Endothelial cell of umbilical vein (primary cell): ENCODE results near the gene RAB25. TPM values are rescaled to one million over a fixed set of nuclear protein-coding genes. Genes with fewer than 3 reads are reported as not detected.

Experiments used
- BruUV-seq: library from RNA; stranded (reverse); fragments of 400-500 nt; replicated peaks from 2 replicates; lab custom pipeline; 2021; lab: Mats Ljungman, UMichigan
- CTCF ChIA-PET: fragments of 300-600, 350-600 bp; sonication (Branson Sonifier 250); formaldehyde crosslinking; loops from one replicate; lab custom pipeline; 2021; ENCODE audit warnings: antibody characterized with exemption, inconsistent platforms; lab: Charles Lee
- POLR2A ChIA-PET: fragments of 300-600, 350-600 bp; sonication (Branson Sonifier 250); formaldehyde crosslinking; loops from one replicate; lab custom pipeline; 2021; ENCODE audit warnings: antibody characterized with exemption, inconsistent platforms; lab: Charles Lee
- DNase-seq: peaks from one replicate; pipeline ENCODE4 v3.0.0-alpha.2; 2011; ENCODE audit warnings: low read depth, low spot score
- FAIRE-seq: peaks from 2 replicates; lab custom pipeline; 2011; peaks lifted over from hg19 to GRCh38; lab: Jason Lieb, UNC
- H2AFZ ChIP-seq: 2 replicates; pipeline ENCODE4 v1.6.0; 2012; ENCODE audit warnings: low read depth, low read length, control low read depth, inconsistent platforms
- H3K27ac ChIP-seq: 2 replicates; pipeline ENCODE4 v1.5.1; 2011; ENCODE audit warnings: low read depth, mild to moderate bottlenecking, control low read depth, low read length, moderate library complexity; ENCODE audit not compliant: insufficient read depth
- H3K27me3 ChIP-seq, 2 experiments: 2 replicates each; pipeline versions ENCODE4 v1.6.0 to v1.6.1; 2011; ENCODE audit warnings: low read length in 2 of 2, mixed read lengths in 1 of 2; ENCODE audit not compliant: control insufficient read depth in 2 of 2, insufficient read depth in 2 of 2
- H3K36me3 ChIP-seq, 2 experiments: 2 replicates in 1 of 2; 3 replicates in 1 of 2; pipeline ENCODE4 v1.5.1; 2011; ENCODE audit warnings: low read length in 2 of 2, mild to moderate bottlenecking in 1 of 2, moderate library complexity in 1 of 2; ENCODE audit not compliant: control insufficient read depth in 2 of 2, insufficient read depth in 2 of 2; ENCODE audit errors: extremely low read depth in 1 of 2
- H3K4me1 ChIP-seq: 3 replicates; pipeline ENCODE4 v1.5.1; 2011; ENCODE audit warnings: mild to moderate bottlenecking, low read length; ENCODE audit not compliant: control insufficient read depth, insufficient read depth; ENCODE audit errors: extremely low read depth
- H3K4me2 ChIP-seq: 2 replicates; pipeline ENCODE4 v1.6.1; 2011; ENCODE audit warnings: low read length, control low read depth, mixed read lengths; ENCODE audit not compliant: insufficient read depth
- H3K4me3 ChIP-seq, 3 experiments: fragments of 200-600 bp in 1 of 3; sonication (generic), shearing (Covaris generic) in 1 of 3; replicated peaks in 1 of 3; 2 replicates each; pipeline ENCODE4 v1.5.1; 2011 to 2016; ENCODE audit warnings: control low read depth in 3 of 3, low read length in 3 of 3, mild to moderate bottlenecking in 2 of 3, inconsistent platforms in 1 of 3, low read depth in 1 of 3, moderate library complexity in 1 of 3; ENCODE audit not compliant: insufficient read depth in 1 of 3
- H3K79me2 ChIP-seq: 2 replicates; pipeline ENCODE4 v1.6.0; 2012; ENCODE audit warnings: low read length, inconsistent platforms; ENCODE audit not compliant: control insufficient read depth, insufficient read depth
- H3K9ac ChIP-seq: replicated peaks from 2 replicates; pipeline ENCODE3; 2011; ENCODE audit warnings: low read length, control low read depth; ENCODE audit not compliant: insufficient read depth; ENCODE audit errors: extremely low read depth
- H3K9me1 ChIP-seq: replicated peaks from 3 replicates; pipeline ENCODE4 v1.6.0; 2011; ENCODE audit warnings: mild to moderate bottlenecking, low read length; ENCODE audit not compliant: control insufficient read depth, insufficient read depth; ENCODE audit errors: extremely low read depth
- H3K9me3 ChIP-seq: replicated peaks from 2 replicates; pipeline ENCODE4 v1.5.1; 2012; ENCODE audit warnings: low read length, inconsistent platforms; ENCODE audit not compliant: control insufficient read depth, insufficient read depth
- H4K20me1 ChIP-seq: replicated peaks from 2 replicates; pipeline ENCODE3; 2011; ENCODE audit warnings: mild to moderate bottlenecking, low read length; ENCODE audit not compliant: control insufficient read depth, insufficient read depth; ENCODE audit errors: extremely low read depth
- CTCF ChIP-seq, 2 donors: IDR thresholded peaks; 1 replicate in 1 of 2; 2 replicates in 1 of 2; pipeline ENCODE4 v1.5.1; 2011; ENCODE audit warnings: low read length in 2 of 2, mild to moderate bottlenecking in 2 of 2, moderate library complexity in 2 of 2, control low read depth in 1 of 2, inconsistent platforms in 1 of 2, low read depth in 1 of 2; ENCODE audit not compliant: insufficient read depth in 1 of 2; ENCODE audit errors: extremely low read depth in 1 of 2
- EZH2 ChIP-seq: IDR thresholded peaks from 2 replicates; pipeline ENCODE4 v1.6.1; 2012; ENCODE audit warnings: borderline replicate concordance, low read depth, mild to moderate bottlenecking, moderate library complexity, low read length, inconsistent platforms; ENCODE audit not compliant: severe bottlenecking
- FOS ChIP-seq: IDR thresholded peaks from 2 replicates; pipeline ENCODE4 v1.6.1; 2011; ENCODE audit warnings: mild to moderate bottlenecking, low read length, moderate library complexity, borderline replicate concordance; ENCODE audit not compliant: insufficient read depth
- GATA2 ChIP-seq: IDR thresholded peaks from 2 replicates; pipeline ENCODE4 v1.7.0; 2011; ENCODE audit warnings: low read depth, mild to moderate bottlenecking, moderate library complexity, mixed read lengths, low read length; ENCODE audit not compliant: insufficient read length, insufficient read depth
- JUN ChIP-seq: IDR thresholded peaks from 2 replicates; pipeline ENCODE4 v1.6.1; 2011; ENCODE audit warnings: borderline replicate concordance, low read depth; ENCODE audit not compliant: insufficient read length, insufficient read depth
- MAX ChIP-seq: IDR thresholded peaks from 2 replicates; pipeline ENCODE4 v1.6.1; 2011; ENCODE audit not compliant: insufficient read depth, insufficient read length
- POLR2A ChIP-seq: IDR thresholded peaks from 2 replicates; pipeline ENCODE4 v1.6.1; 2012; ENCODE audit warnings: low read depth, mild to moderate bottlenecking, control low read depth, low read length
- POLR2AphosphoS5 ChIP-seq: IDR thresholded peaks from 2 replicates; pipeline ENCODE4 v1.6.1; 2012; ENCODE audit warnings: low read depth, mild to moderate bottlenecking, control low read depth, low read length, moderate library complexity; ENCODE audit not compliant: insufficient read depth
- dilution Hi-C: fragments of 300-500 bp; cut with MboI; formaldehyde crosslinking; loops from one replicate; pipeline ENCODE4 v1.15.0; 2019; ENCODE audit warnings: low sequenced_read_pairs; ENCODE audit not compliant: extremely low pct_ligation_motif_present
- intact Hi-C: fragments of 100-400 bp; cut with micrococcal nuclease; formaldehyde crosslinking; loops from one replicate; pipeline ENCODE4 v1.10.0; 2022
- polyA plus RNA-seq, 4 experiments: library from polyadenylated mRNA; depleted of rRNA in 3 of 4; stranded (reverse) in 3 of 4; unstranded in 1 of 4; fragments of >200 nt; gene quantifications; 2 replicates each; pipeline versions ENCODE4 v1.2.1 to v1.2.3, GENCODE V29; 2011 to 2012; ENCODE audit warnings: missing spikeins in 1 of 4
- total RNA-seq: library from RNA; stranded (reverse); gene quantifications from 2 replicates; pipeline ENCODE4 v1.2.3, GENCODE V29; 2021

Gene RAB25
- total and polyA plus RNA-seq, 2 donors (not counting 3 experiments of a cell fraction or from before 2014, with no cell fraction given), result not detected

GRCh38 chr1:156025876-156026275 lies 35.1 kb upstream of the RAB25 start:
- H3K27me3 ChIP-seq, result no peaks in the 10 kb centered on the region
- TF ChIP-seq GATA2 (no peak), CTCF (IDR thresholded peaks at IDR 0.05; ENCODE audit: extremely low read depth in 1 of 2, insufficient read depth in 1 of 2, low read depth in 1 of 2, low read length in 2 of 2) (peak; percentile 70 to 90)
- H3K4me2 ChIP-seq, result no peak overlapping the region
- BruUV-seq, result no TSS peak
- DNase-seq, result peak; percentile 64
- H4K20me1 ChIP-seq, result no peaks in the 10 kb centered on the region
- ChIA-PET POLR2A (interaction anchor here (0.7 kb wide), 1 partner anchor 187 kb away, joined by 4 read pairs; the partner anchor contains the start of gene PMF1), CTCF (interaction anchor here (0.6 to 2.6 kb wide), 26 partner anchors 10 to 360 kb away, joined by 3 to 92 read pairs (median 4); partner anchors contain the start of gene MEX3A)
- H3K4me3 ChIP-seq, result no peak overlapping the region
- dilution Hi-C loops (no loop called here), intact Hi-C loops (loop anchor here (1.0 kb wide), 2 partner anchors 28 to 40 kb away; partner anchors contain the start of gene LAMTOR2)
- no peak overlapping the region for H3K27ac ChIP-seq
- peaks cover 3% of the 10 kb centered on the region for H3K4me1 ChIP-seq
- peak; percentile 75 for FAIRE-seq
- H3K9me3 ChIP-seq, result no peaks in the 10 kb centered on the region
- no peak overlapping the region for H3K9ac ChIP-seq
- H3K9me1 ChIP-seq, result no peaks in the 10 kb centered on the region
- no peaks in the 10 kb centered on the region for H3K36me3 ChIP-seq
- H2AFZ ChIP-seq, result peak overlapping the region; percentile 83
- no peaks in the 10 kb centered on the region for H3K79me2 ChIP-seq

GRCh38 chr1:156026588-156026987 lies 34.4 kb upstream of the RAB25 start:
- dilution Hi-C loops (no loop called here), intact Hi-C loops (loop anchor here (1.0 kb wide), 2 partner anchors 28 to 40 kb away; partner anchors contain the start of gene LAMTOR2)
- no TSS peak for BruUV-seq
- no peaks in the 10 kb centered on the region for H3K27me3 ChIP-seq
- H3K9me3 ChIP-seq, result no peaks in the 10 kb centered on the region
- FAIRE-seq (no peak), DNase-seq (no peak)
- no peaks in the 10 kb centered on the region for H4K20me1 ChIP-seq
- no peak overlapping the region for H3K9ac ChIP-seq
- H3K4me3 ChIP-seq, result no peak overlapping the region
- H3K9me1 ChIP-seq, result no peaks in the 10 kb centered on the region
- no peak overlapping the region for H3K27ac ChIP-seq
- H3K4me1 ChIP-seq, result no peaks in the 10 kb centered on the region
- H3K79me2 ChIP-seq, result no peaks in the 10 kb centered on the region
- ChIA-PET POLR2A (no interaction called here), CTCF (interaction anchor here (1.0 to 2.6 kb wide), 13 partner anchors 11 to 359 kb away, joined by 3 to 92 read pairs (median 6); no protein-coding TSS in a partner anchor)
- no peak overlapping the region for H2AFZ ChIP-seq
- no peaks in the 10 kb centered on the region for H3K36me3 ChIP-seq
- H3K4me2 ChIP-seq, result no peak overlapping the region
- TF ChIP-seq POLR2AphosphoS5, result no peak
- no peak for TF ChIP-seq CTCF (IDR thresholded peaks at IDR 0.05; ENCODE audit: extremely low read depth in 1 of 2, insufficient read depth in 1 of 2, low read depth in 1 of 2, low read length in 2 of 2)
- TF ChIP-seq GATA2, result no peak
- TF ChIP-seq JUN, result no peak
- no peak for TF ChIP-seq POLR2A
- TF ChIP-seq EZH2, result no peak
- no peak for TF ChIP-seq FOS
- TF ChIP-seq MAX, result no peak
